SU-DHL-6 (cell line): Measurements from ENCODE around the gene POU2AF2.

ENCODE experiments used
- EZH2phosphoT487 ChIP-seq: fragments of 200-600 bp; sonication (generic), shearing (Covaris generic); conservative IDR thresholded peaks from 2 replicates; pipeline ENCODE4 v1.6.1; 2018; ENCODE audit warnings: mild to moderate bottlenecking, antibody characterized with exemption, low read length, moderate library complexity, mixed read lengths
- TF ChIP-seq, protein P1 (sequence below): fragments of 200-600 bp; sonication (generic); IDR thresholded peaks from one replicate; pipeline ENCODE4 v1.5.1; 2017; ENCODE audit warnings: antibody characterized with exemption, mild to moderate bottlenecking, low read length, moderate library complexity; ENCODE audit not compliant: insufficient read depth, poor library complexity, severe bottlenecking

DNA sequence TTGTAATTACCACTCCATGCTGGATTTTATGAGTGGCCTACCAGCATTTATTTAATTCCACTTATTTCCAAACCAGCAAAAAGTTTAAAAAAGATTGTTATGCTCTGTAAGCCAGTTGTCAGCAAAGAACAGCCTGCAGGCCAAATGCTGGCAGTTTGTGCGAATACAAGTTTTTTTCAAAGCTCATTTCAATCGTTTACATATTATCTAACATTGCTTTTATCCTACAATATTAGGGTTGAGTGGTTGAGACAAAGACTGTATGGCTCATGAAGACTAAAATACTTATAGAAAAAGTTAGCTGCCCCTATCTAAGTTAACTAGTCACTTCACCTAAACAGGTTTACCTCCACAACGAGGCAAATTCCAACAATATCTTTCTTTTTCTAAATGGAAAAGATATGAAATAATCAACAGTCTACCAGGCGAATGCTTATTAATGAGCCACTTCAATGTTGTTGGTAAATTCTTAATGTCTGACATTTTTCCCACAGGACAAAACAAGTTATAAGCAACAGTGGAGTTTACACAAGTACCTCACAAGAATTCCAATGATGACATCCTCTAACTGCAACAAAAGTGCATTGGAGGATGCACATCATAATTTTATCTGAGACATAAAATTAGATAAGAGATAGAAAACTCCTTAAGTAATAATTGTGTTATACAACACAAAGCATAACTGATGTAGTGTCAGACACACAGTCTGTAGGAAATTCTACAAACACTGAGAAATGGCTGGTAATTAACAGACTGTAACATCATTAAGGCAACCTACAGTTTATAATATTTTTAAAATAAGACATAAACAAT, 35.8 kb upstream of the POU2AF2 start:
- TF ChIP-seq, protein P1, sequence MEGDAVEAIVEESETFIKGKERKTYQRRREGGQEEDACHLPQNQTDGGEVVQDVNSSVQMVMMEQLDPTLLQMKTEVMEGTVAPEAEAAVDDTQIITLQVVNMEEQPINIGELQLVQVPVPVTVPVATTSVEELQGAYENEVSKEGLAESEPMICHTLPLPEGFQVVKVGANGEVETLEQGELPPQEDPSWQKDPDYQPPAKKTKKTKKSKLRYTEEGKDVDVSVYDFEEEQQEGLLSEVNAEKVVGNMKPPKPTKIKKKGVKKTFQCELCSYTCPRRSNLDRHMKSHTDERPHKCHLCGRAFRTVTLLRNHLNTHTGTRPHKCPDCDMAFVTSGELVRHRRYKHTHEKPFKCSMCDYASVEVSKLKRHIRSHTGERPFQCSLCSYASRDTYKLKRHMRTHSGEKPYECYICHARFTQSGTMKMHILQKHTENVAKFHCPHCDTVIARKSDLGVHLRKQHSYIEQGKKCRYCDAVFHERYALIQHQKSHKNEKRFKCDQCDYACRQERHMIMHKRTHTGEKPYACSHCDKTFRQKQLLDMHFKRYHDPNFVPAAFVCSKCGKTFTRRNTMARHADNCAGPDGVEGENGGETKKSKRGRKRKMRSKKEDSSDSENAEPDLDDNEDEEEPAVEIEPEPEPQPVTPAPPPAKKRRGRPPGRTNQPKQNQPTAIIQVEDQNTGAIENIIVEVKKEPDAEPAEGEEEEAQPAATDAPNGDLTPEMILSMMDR: no peak
- no peak for TF ChIP-seq EZH2phosphoT487
